COLO829 (cell line): ENCODE measurements around the gene PTPRD.

Source experiments
- DNase-seq: peaks from one replicate; pipeline ENCODE4 v3.0.0; 2012; ENCODE audit warnings: low spot score

The PTPRD gene

DNA sequence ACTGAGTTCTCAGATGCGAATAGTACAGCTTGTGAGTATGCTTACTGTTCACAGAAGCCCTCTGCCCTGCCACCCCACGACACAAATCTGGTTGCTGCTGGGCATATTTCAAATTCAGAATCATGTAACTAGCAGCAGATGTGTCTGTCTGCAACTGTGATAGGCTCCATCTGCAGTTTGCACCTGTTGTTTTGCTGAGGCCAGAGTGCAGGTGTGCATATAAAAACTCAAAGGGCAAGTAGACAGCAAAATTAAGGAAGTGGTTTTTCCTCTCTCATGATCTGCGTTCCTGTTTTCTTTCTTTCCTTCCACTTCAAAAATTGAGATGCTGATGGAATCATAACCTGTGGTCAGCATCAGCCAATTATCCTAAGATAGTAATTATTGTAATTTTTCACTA lies 1000.5 kb downstream of the PTPRD start:
- no peak for DNase-seq

DNA sequence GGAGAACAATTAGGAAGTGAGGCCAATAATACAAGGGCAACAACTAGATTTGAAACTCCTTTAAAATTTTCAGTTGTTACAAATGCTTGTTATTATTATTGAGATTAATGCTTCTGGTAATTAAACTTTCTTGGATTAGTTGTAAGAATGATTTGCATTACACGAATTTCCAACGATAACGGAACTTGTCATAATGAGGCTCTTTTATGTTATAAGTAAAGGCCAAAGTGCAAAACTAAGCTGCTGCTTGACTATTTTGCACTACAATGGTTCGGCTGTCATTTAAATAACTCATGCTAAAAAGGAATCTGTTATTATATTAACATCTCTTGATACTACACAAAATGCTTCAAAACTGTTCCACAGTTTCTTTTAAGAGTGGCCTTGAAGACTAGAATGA lies 1007.1 kb downstream of the PTPRD start:
- no peak for DNase-seq

DNA sequence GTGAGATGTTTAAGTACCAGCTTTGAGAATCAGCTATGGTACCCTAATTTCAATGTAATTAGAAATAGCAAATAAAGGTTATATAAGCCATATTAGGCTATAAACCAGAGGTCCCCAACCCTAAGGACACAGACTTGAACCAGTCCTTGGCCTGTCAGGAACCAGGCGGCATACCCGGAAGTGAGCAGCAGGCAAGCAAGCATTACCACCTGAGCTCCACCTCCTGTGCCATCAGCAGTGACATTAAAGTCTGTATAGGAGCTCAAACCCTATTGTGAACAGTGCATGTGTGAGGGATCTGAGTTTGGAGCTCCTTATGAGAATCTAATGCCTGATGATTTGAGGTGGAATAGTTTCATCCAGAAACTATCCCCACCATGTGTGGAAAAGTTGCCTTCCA lies 1009.5 kb downstream of the PTPRD start:
- no peak for DNase-seq

DNA sequence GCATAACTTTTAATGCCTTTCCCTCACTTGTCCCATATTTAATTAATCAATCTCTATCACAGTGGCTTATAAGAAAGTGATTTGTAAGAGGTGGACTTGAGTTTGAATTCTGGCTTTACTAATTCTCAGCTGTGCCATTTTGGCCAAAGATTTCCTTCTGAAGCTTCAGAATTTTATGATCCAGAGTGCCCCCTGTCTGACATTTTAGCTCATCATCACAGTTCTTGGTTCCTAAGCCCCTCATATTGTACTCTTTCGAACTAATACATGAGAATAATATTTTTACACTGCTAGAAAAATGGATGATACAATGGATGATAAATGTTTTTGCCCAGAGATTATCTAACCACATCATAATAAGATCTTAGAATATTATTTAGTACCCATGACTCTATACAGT lies 1014.1 kb downstream of the PTPRD start:
- no peak for DNase-seq

DNA sequence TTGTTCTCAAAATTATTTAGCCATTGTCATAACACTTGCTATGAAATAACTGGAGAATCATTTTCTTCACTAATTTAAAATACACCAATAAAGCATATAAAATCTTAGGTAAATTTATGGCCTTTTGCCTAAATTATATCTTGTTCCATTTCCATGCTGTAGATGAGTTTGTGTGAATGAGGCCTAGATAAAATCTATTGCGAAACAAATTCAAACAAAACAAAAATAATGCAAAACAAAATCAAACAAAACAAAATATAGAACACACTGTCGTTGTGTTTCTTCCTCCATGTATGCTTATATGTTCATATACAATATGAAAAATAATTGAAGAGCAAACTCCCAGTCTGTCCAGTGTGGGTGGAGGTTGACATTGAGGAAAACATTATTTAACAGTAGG lies 1020.7 kb downstream of the PTPRD start:
- no peak for DNase-seq

DNA sequence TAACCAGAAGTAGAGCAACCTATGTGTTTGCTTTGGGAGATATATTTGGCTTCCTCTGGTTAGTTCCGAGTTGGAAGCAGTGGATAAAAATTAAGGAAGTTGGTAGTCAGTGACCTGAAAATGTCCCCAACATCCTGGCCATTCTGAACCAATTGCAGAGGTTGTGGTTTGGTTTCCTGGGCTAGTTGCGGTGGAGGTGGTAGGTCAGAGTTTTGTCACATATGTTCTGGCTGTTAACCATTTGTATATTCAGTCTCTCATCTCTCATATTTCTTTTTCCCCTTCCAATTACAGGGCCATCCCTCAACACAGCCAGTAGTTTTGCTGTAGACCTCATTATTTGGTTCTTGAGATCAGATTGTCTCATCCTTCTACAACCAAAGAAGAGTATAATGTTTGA lies 1026.9 kb downstream of the PTPRD start:
- DNase-seq: no peak

DNA sequence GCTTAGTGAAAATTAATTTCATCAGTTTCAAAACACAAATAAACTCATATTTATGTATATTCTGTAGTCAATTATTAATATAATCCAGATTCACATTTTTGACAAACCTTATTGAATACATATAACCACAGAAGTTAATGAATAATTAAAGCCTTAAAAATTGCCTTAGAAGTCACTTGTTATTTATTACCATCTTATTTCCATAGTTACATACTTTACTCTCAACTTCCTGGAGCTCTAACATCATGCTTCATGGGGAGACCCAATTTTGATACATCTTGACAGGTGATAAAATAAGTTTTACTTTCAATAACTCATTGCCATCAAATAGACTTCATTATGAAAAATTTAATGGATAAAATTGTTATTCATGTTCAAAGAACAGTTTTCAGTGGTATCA lies 1038.7 kb downstream of the PTPRD start:
- no peak for DNase-seq

DNA sequence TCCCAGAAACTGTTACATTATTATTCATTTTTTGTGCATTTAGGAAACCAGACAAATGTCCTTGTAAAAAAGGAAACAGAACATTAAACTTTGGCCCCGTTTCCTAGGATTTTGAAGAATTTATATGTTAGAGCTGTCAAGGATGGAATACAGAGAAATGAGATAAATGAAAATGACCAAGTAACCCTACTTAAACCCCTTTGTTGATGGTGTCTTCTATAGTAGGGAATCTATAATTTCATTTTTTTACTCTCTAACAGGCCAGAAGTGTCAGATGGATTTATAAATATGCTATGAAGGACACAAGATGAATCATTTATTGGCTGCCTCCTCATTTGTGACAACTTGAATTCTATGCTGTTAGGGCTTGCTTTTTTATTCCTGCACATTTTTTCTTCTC lies 1047.1 kb downstream of the PTPRD start:
- no peak for DNase-seq

DNA sequence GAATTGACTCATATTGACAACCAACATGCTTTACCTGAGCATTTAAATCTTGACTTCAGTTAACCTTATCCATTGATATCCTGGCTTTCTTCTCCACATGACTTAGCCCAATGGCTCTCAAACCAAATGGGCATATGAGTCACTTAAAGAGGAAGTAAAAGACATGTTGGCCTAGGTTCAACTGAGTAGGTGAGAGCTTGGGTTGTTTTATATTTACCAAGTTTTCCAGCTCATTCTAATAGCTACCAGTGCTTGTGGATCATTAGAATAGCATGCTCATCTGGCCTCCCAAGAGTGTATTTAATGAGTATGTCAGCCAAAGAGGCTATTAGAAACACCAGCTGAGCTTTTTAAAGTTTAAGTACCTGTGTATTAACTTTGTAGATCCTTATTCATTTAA lies 1049.0 kb downstream of the PTPRD start:
- DNase-seq: no peak

DNA sequence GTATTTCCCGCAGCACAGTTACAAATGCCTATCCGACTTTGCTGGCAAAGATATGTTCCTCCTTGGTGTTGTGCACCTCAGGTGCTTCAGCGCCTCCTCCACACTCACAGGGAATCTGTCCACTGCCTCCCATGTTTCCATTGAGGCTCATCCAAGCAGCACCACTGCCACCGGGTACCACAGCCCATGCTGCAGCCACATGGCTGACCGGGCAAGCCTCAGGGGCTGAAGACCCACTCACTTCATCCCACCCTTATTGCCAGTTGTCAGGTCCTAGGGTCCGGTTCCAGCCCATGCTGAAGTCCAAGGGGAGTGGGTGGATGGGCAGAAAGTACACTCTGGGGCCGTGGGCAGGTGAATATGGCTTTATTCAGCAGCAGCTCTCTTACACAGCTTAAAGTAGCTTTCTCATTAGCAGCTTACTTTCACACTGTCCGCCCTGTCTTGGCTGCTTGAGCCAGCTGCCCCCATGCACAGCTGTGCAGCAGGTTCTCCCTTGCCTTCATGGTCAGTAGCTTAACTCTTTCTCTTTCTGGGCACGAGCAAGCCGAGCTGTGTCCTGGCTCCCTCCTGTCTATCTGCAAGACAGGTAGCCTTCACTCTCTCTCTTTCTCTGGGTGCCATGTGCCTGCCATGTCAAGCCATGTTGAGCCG lies 1052.3 kb downstream of the PTPRD start:
- no peak for DNase-seq

DNA sequence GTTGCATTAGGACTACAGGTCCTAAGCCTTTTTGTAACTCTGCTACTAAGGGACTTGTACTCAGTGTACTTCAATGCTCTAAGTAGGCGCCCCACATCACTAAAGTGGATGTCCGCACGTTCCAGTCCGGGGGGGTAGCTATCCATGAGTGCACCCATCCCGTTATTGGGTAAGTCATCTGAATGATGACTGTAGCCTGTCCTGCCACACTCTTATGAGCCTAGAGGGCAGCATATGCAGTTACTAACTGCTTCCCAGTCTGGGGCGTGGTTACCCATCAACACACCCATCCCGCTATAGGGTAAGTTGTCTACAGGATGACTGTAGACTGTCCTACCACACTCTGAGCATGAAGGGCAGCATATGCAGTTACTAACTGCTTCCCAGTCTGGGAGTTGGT lies 1053.9 kb downstream of the PTPRD start:
- DNase-seq: no peak

DNA sequence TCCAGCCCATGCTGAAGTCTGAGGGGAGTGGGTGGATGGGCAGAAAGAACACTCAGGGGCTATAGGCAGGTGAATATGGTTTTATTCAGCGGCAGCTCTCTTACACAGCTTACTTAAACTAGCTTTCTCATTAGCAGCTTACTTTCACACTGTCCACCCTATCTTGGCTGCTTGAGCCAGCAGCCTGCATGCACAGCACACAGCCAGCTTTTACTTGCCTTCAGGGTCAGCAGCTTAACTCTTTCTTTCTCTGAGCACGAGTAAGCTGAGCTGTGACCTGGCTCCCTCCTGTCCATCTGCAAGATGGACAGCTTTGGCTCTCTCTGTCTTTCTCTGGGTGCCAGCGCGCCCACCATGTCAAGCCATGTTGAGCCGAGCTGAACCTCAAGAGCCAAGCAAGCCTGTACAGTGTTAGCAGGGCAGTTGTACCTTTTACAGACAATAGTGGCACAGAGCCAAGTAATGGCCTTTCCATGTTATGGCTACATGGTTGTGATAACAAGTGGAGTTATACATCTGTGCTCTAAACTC lies 1054.9 kb downstream of the PTPRD start:
- DNase-seq: no peak

DNA sequence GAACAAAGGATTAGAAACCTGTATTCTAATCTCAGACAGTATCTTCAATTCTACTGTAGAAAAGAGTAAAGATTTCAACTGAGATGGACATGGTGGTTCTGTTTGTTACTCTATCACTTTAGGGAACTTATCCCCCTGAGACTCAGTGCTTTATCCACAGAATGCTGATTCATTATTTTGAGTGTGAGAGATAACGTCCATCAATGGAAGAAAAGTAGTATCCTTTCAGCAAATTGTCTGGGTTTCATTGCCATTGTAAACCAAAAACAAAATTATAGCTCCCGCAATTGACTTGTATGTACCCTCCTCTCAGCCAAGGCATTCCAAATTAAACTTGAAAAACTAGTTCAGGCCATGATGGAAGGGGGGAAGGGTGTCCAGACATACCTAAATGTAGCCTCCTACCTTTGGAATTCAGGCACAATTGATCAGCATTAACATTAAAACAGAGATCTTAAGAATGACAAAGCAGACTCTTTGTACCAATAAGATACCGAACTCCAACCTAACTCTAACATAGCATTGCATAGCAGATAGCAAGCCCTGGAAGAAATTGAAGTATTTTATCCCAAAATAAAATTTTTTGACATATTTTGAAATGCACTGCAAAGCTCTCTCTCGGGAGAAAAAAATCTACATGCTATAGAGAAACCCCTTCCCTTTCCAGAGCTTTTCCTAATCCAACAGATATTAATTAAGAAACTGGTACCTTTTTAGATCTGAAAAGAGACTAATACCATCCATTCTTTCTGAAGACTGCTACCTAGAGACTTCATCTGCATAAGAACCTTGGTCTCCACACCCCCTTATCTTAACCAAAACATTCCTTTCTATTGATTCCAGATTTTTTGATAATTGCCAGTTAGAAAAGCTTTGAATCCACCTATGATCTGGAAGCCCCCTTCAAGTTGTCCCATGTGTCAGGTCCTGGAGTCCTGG lies 1055.7 kb downstream of the PTPRD start:
- no peak for DNase-seq

DNA sequence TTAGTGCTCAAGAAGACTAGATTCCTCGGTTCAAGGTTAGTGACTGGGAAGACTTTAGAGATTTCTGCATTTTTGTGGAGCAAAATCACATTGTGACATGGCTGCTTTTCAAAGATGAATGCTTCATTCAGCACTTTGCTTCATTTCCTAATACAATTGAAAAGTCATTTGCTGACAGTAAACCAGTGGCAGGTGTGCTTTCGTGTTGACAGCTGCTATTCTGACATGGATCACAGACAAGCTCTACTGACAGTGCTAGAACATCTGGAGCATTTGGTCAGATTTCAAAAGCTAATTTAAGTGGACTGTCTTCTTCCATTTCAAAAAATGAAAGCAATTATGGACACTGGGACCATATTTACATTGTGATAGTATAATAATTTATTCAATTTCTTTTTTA lies 1060.1 kb downstream of the PTPRD start:
- no peak for DNase-seq

DNA sequence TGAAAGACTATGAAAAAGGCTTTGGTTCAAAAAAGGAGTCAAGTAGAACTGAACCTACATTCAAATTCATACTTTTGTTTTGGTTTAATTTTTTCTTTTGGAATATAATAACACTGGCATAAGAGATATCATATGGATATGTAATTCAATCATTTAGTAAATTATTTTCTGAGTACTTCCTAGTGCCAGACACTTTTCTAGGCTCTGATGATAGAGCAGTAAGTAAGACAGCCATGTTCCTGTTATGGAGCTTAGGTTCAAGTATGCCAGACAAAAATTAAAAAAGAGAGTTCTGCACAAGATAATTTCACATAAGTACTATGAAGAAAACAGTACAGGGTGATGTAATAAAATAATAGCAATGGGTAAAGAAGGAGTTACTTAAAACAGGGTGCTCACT lies 1074.0 kb downstream of the PTPRD start:
- DNase-seq: no peak

DNA sequence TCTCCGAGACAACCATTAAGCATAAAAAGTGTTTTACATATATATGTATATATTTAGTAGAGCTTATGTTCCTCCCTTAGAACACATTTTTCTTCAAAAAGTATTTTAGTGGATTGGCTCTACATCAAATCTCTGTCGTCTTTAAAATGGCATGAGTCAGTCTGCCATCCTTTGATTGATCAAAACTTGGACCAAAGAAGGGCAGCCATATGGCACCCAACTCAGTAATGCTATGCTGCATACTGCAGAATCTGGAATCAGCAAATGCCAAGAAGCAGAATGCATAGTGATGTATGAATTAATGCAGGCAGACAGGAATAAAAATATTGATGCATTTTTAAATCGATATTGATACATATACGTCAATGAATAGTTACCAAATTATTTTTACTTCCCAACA lies 1074.4 kb downstream of the PTPRD start:
- no peak for DNase-seq

DNA sequence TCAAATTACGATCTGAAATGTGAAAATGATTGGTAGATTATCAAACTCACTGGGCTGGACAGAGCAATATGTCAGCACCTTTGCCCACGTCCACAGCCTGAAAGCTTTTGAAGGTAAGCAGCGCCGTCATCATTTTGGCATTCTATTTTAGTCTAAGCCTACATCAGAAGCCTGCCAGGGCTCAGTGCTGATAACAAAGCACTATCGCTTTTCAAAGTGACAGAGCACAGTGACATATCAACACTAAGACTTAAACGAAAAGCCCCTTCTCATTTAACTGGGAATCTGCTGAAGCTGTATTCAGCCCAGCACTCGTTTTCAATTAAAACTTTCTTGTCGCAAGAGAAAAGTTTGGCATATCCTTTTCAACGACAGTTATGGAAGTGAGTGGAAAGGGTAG lies 1076.3 kb downstream of the PTPRD start:
- no peak for DNase-seq

DNA sequence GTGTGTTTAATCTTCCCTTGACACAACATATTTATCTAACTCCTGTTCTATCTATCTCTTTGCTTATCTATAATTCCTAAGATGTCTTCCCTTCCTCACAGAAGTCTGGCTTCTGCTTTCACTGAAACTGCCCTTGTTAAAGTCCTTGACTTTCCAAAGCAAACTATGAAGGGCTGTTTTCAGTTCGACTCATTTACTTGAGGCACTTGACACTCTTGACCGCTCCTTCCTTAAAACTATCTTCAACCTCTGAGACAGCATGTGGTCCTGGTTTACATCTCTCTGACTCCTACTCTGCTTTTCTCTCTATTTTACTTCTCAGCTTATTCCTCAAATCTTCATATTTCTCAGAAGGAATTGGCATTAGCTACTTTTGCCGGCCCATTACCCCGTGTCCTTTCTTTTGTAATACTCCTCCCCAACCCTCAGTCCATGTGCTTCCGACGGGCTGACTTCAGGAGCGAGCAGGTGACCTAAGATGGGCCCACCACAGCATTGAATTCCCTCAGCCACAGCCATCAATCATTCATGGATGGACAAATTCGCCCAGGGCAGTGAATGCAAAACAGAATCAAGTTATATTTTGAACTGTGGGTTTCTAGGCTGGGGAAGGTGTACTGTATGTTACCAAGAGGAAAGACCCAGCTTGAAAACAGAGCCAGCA lies 1089.2 kb downstream of the PTPRD start:
- no peak for DNase-seq

DNA sequence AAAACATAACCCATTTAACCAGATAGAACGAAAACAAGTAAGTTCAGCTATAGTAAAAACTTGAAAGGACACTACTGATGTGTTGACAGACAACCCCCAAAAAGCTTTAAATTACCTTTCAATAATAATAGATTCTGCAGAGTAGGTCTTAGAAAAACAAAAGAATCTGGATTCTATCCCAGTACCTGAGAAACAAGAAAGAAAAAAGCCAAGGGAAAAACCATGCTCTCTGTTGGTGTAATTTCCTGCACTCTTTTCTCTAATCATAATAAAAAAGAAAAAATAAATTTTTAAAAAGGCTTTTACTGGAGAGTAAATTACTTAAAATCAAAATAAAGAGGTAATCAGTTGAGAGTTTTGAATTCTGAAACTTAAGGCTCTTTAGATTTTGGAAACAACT lies 1090.4 kb downstream of the PTPRD start:
- no peak for DNase-seq

DNA sequence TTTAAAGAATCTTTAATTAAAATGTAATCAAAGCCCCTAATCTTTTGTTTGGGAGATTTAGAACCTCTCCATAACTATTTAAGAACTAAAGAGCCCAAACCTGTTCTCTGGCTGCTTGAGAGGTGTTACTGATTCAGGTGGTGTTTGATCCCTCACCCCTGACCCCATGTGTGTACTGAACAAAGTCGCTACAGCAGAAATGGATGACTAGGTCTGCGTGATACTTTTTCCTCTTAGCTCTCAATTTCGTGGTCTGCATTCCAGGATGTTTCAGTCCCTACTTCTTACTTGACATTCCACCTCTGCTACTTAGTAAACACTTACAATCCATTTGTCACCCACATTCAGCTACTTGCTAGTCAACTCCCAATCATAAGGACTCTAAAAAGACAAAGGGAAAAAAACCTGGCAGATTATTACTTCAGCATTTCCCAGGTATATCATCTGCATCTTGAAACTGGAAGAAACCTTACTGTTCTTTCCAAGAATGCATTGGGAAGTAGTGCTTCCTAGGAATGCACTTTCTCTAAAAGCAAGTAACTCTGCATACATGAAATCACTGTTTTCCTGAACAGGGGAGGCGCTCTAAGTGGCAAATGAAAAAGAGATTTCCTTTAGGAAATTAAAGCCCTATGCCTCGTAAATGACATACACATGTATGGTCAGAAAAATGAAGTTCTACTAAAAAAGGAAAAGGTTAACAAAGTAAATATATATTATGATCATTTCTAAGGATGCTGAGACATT lies 1091.6 kb downstream of the PTPRD start:
- no peak for DNase-seq

DNA sequence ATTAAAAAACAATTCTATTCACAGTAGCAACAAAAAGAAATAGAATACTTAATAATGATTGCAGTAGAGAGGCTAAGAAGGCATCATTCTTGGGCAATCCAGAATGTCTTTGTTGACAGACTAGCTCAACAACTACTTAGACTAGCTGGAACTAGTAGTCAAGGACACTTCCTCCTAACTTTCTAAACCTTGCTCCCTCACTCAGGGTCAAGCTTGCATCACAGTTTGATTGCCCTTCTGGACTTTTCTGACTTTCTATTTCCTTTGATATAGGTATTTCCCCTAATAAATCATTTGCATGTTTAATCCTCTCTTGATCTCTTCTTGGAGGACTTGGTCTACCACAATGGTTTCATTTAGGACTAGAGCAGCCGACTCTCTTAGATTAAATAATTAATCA lies 1107.9 kb downstream of the PTPRD start:
- DNase-seq: no peak

DNA sequence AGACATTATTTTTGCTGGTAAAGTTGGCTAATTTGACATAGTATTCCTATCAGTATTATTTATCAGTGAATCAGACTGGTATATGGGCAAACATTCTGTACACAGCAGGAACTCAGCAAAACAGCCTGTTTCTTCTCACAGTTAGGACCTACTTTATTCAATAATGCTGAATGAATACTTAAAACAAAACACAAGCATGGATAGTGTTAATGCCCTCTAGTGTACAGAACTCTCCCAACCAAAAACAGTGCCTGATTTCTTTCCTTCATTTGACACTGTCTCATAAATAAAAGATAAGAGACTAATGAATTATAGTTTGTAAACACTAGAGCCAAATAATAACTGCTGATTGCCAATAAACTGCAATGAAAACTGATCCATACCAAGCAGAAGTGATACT lies 1113.3 kb downstream of the PTPRD start:
- DNase-seq: no peak
